ENCODE data around the gene AKAP13.

DNA sequence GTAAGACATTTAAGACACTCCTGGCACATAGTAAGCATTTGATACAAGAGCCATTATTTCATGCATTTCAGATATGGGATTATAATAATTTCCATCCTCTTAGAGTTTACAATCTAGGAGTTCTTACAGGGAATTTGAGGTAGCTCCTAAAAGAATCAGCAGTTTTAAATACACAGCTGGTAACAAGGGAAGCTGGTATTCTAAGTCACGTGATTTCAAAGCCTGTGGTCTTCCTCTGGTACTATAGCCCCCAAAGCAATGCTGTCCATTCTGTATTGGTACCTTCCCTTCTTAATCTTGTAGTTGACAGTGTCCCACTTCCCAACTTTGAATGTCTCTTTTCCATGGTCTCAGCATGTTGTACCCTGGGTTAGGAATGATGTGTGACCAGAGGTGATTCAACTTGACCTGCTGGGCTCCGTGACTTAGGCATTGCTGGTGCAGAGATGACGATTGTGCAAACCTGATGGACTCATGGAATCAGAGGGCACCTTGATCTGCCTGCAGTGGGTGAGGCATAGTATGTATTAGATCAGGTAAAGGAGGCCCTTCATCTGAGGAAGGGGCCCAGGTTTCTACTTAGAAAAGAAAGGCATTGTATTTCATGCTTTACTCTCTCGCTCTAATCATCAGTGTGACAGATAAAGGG lies 122.9 kb downstream of the AKAP13 start:
- TF ChIP-seq, protein P1, sequence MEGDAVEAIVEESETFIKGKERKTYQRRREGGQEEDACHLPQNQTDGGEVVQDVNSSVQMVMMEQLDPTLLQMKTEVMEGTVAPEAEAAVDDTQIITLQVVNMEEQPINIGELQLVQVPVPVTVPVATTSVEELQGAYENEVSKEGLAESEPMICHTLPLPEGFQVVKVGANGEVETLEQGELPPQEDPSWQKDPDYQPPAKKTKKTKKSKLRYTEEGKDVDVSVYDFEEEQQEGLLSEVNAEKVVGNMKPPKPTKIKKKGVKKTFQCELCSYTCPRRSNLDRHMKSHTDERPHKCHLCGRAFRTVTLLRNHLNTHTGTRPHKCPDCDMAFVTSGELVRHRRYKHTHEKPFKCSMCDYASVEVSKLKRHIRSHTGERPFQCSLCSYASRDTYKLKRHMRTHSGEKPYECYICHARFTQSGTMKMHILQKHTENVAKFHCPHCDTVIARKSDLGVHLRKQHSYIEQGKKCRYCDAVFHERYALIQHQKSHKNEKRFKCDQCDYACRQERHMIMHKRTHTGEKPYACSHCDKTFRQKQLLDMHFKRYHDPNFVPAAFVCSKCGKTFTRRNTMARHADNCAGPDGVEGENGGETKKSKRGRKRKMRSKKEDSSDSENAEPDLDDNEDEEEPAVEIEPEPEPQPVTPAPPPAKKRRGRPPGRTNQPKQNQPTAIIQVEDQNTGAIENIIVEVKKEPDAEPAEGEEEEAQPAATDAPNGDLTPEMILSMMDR (IDR thresholded peaks at IDR 0.05) = no peak
- TF ChIP-seq POLR2A (IDR thresholded peaks at IDR 0.05) = no peak
